Right forelimb (tissue), 1 donor: ENCODE data around the gene ADGRG3.

Source experiments
- DNase-seq: peaks from one replicate; pipeline ENCODE4 v3.0.0-alpha.2; 2018

Gene ADGRG3

GRCh38 chr16:57630931-57631845 is 36.9 kb upstream of the ADGRG3 start:
- no peak for DNase-seq

DNA sequence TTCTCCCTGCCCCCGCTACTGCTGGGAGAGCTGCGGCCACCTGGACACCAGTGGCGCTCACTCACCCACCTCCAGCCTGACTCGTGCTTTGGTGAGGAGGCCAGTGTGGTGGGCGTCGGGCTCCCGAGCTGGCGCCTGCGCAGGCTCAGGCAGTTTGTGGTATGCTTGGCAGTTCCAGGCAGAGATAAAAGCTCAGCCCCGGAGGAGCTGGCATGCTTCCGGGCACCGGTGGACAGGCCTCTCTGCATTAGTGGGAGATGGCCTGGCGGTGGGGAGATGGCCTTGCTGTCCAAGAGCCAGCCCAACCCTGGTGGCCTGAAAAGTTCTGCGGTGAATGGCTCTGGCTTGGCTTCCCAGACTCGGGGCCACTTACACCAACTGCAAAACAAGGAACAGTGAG is 35.5 kb upstream of the ADGRG3 start:
- DNase-seq: no peak

- DNase-seq: no peak
Observed at GRCh38 chr16:57633383-57634064, 34.6 kb upstream of the ADGRG3 start.

GRCh38 chr16:57634171-57634570 is 33.9 kb upstream of the ADGRG3 start:
- DNase-seq: no peak

- no peak for DNase-seq
Observed at GRCh38 chr16:57635266-57636097, 32.6 kb upstream of the ADGRG3 start.

DNA sequence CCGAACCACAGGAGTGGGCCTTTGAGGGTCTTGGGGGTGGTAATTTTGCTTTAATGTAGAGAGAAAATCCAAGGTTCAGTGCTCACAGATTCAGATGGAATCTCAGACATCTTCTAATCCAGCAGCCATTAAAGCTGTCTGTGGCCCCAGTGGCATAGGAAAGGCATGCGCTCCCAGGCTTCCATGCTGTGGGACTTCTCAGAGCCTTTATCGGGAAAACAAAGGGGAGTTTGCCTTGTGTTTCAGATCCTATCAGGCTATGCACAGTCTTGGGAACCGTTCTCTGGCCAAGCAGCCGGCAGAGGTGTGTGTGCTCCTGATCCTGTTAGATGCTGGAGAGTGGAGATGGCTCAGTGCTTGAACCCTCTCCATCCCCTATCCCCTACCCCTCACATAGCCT is 31.9 kb upstream of the ADGRG3 start:
- DNase-seq: no peak

- DNase-seq: no peak
Observed at GRCh38 chr16:57637020-57637419, 31.1 kb upstream of the ADGRG3 start.

- no peak for DNase-seq
Observed at GRCh38 chr16:57637424-57637823, 30.7 kb upstream of the ADGRG3 start.

DNA sequence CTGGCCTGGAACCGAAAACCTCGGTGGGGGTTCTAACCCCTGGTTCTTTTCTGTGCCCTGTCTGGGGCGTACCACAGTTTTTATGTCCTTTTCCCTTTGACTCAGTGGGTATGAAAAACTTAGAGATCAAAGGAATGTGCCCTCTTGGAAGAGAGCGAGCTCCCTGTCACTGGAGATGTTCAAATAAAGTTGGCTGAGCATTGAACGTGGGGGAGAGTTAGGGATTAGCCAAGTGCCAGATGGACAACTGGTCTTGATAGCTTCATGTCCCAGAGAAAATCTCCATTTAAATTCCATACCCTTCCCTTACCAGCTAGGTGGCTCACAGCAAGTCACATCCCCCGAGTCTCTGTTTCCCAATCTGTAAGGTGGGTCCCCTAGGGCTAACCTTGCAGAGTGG is 30.1 kb upstream of the ADGRG3 start:
- no peak for DNase-seq

DNA sequence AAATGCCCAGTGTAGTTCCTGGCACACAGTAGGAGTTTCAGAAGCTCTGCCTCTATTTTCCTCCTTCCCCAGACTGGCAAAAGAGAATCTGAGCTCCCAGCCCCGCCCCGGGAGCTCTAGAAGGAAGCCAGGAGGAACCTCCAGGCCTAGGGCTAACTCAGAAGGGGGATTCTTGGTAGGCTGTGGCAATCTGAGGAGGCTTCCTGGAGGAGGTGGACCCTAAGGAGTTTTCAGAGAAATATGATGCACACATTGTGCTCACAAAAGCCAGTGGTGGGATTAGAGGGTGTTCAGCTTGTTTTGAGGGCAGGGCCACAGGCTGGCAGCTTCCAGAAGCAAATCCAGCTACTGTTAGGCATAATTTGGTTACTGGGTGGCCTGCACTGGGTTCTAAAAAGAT is 29.7 kb upstream of the ADGRG3 start:
- no peak for DNase-seq

GRCh38 chr16:57639172-57639887 is 28.8 kb upstream of the ADGRG3 start:
- peak; percentile 83 for DNase-seq

DNA sequence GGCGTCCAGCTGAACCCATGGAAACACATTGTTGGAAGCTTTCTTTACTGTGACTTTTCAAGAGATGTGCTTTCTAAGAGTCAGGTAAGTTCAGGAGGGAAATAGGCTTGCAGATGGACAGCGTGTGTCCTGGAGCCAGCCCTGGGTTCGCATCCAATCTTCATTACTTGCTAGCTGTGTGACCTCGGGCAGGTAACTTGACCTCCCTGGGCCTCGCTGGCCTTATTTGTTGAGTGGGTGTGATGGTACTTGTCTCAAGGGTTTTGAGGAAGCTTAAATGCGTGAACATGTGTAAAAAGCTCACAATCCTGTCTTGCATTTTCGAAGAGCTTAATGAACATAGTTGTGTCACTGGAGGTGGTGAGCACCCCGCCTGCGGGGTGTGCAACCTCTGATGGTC is 27.9 kb upstream of the ADGRG3 start:
- no peak for DNase-seq

- no peak for DNase-seq
Observed at GRCh38 chr16:57640612-57641011, 27.5 kb upstream of the ADGRG3 start.

- DNase-seq: no peak
Observed at GRCh38 chr16:57642160-57643135, 25.7 kb upstream of the ADGRG3 start.

- no peak for DNase-seq
Observed at GRCh38 chr16:57643147-57643874, 24.8 kb upstream of the ADGRG3 start.

DNA sequence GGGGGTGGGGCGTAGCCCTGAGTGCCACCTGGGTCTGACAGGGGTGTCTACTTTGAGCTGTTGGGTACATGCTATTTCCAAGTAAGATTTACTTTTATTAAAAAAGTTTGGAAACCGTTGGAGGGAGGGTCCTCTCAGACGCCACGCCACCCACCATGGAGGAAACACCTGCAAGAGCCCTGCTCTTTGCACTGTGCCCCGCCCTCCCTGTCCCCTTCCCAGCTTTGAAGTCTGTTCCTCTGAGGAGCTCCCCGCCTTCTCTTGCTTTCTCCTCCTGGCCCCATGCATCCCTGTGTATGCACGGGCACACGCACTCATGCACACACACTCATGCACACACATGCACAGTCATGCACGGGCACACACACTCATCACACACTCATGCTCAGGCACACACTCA is 24.2 kb upstream of the ADGRG3 start:
- DNase-seq: no peak

DNA sequence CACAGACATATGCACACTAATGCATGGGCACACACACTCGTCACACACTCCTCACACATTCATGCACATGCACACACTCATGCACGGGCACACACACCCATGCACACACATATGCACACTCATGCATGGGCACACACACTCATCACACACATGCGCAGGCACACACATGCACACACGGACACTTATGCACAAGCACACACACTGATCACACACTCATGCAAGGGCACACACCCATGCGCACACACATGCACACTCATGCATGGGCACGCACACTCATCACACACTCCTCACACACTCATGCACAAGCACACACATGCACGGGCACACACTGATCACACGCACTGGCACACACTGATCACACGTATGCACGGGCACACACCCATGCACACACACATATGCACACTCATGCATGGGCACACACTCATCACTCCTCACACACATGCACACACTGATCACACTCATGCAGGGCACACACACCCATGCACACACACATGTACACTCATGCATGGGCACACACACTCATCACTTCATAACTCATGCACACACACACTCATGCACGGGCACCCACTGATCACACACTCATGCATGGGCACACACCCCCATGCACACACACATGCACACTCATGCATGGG is 23.6 kb upstream of the ADGRG3 start:
- no peak for DNase-seq

- DNase-seq: no peak
Observed at GRCh38 chr16:57645169-57645568, 22.9 kb upstream of the ADGRG3 start.

DNA sequence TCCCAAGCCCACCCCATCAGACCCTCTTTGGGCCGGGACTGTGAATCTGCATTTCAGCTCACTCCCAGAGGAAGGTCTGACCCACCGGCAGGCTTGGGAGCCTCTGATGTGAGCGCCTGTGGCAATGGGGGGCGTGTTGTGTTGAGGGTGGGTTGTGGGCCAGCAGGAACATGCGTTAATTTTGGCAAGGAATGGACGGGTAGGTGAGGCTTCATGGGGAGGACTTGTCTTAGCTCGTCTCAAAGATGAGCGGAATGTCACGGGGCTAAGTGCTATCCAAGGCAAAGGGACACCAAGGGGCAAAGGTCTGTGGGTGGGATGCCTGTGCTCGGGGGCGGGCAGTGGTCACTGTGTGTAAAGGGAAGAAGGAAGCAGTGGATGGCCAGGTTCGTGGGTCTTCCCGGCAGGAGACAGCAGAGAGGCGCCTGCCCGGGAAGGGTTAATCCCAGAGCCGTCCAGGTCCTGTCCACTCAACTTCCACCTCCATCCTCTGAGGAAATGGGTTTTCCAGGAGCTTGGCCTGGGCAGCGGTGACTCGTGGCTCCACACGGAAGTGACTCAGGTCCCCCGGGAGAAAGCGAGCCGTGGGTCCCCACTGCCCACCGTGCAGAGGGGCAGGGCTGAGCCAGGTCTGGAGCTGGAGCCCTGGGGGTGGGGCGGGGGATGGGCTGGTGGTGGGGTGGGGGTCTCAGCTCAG is 22.3 kb upstream of the ADGRG3 start:
- DNase-seq: peak; percentile 68
